T-helper 1 cell (primary cell): ENCODE measurements around the gene OR14A16.

Experiments used
- DNase-seq, 5 donors: peaks; one replicate each; pipeline ENCODE4 v3.0.0-alpha.2; 2012 to 2020
- total RNA-seq, 4 donors: gene quantifications; one replicate each; lab custom pipeline; 2026; lab: John Stamatoyannopoulos, UW

OR14A16 gene, protein sequence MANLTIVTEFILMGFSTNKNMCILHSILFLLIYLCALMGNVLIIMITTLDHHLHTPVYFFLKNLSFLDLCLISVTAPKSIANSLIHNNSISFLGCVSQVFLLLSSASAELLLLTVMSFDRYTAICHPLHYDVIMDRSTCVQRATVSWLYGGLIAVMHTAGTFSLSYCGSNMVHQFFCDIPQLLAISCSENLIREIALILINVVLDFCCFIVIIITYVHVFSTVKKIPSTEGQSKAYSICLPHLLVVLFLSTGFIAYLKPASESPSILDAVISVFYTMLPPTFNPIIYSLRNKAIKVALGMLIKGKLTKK
- 0 reads per million in 4 donors for total RNA-seq

DNA sequence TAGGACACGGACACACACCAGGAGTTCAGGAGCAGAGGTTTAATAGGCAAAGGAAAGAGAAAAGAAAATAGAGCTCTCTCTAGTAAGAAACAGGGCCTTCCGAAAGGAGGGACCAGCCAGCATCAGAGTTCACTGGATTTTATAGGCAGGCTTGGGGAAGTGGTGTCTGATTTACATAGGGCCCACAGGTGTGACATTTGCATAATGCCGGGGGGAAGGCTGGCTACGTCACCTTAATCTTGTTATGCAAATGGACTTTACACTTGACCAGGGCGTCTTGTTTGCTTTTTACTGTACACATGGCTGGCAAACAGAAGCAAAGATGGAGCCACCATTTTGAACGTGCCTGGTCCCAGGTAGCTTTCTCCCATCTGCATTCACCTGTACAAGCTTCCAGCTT, at the start of gene OR14A16:
TSS of gene OR14A16 (minus strand) at position 97 of the 400 bp plus-strand sequence. CDS start 8,390 bp downstream, outside the sequence.
- no peak for DNase-seq

GRCh38 chr1:247865416-247865815, 41.5 kb upstream of the OR14A16 start:
- no peak for DNase-seq

DNA sequence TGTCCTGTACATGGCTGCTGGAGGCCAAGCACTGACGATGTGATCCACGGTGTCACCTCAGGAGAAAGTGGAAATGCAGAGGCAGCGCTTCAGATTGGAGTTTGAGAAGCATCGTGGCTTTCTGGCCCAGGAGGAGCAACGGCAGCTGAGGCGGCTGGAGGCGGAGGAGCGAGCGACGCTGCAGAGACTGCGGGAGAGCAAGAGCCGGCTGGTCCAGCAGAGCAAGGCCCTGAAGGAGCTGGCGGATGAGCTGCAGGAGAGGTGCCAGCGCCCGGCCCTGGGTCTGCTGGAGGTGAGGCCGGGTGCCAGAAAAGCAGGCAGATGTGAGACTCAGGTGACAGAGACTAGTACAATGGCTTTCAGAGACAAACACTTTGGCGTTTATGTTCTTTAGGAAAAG, 40.7 kb upstream of the OR14A16 start:
- DNase-seq, result no peak

GRCh38 chr1:247862756-247863155, 38.8 kb upstream of the OR14A16 start:
- DNase-seq, result no peak

DNA sequence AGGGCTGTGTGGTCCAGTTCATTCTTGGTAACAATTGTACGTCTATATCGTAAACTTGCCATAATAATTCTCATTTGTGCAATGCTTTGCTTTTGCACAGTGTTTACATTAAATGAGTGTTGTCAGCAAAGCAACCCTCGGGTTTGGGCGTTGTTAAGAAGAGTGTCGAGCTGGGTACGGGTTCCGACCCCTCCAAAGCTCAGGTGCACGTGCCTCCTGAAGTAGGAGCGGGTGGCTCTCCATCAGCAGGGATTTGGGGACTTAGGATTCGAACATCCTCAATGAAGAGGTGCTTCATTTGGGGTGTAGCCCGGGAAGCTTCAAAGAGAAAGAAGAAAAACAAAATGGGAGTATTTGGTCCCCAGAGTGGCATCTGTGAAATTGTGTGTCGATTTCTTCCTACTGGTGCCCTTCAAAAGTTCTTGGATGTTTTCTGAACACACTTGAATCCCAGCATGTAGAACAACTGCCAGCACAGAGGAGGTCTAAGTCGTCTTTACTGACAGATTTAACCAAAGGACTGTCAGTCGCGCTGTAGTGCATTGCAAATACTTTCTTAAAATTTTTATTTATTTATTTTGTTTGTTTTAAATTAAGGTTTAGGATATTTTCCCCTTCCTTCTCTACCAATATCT, 34.2 kb upstream of the OR14A16 start:
- no peak for DNase-seq

- DNase-seq, result peak in 2 of 5 donors; percentile 1 to 8
Observed at GRCh38 chr1:247857069-247857984, 33.4 kb upstream of the OR14A16 start, which contains the start of gene TRIM58. Gene TRIM58 (plus strand): TSS chr1:247857187. CDS start chr1:247857247, 60 bp downstream.

GRCh38 chr1:247855911-247856310, 32.0 kb upstream of the OR14A16 start:
- DNase-seq, result no peak

GRCh38 chr1:247854899-247855545, 31.1 kb upstream of the OR14A16 start:
- no peak for DNase-seq

DNA sequence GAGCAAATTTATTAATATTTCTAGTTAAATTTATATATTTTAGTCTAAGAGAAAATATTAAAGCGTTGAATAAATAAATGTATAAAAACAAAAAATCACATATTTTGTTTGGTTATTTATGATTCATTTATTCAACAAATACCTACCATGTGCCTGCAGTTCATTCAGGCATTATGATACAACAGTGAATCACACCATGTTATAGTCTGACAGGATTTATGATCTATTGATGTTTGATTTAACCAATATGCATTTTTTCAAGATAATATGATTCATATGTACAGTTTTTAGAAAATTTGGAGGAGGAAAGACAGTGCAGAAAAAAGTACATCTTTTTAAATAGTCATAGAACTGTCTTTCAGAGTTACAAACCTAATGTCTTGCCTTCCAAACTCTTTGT, 25.7 kb upstream of the OR14A16 start:
- DNase-seq, result no peak

DNA sequence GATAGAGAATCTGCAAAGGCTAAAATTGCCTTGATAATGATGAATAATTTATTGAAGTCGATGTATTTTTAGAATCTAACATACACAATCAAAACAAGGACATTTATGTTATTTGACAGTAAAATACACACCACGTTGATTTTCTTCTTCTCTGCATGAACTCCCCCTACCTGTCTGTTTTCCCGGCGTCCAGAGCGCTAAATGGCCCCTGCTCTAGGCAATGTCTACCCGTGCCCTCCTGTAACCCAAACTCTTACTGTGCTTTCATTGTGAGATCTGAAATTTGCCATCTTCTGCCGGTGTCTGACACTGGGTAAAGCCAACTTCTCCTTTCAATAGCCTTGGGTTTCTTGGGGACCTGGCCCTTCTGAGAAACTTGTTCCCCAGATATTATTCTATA, 24.4 kb upstream of the OR14A16 start:
- no peak for DNase-seq

GRCh38 chr1:247845693-247846017, 21.7 kb upstream of the OR14A16 start:
- DNase-seq, result no peak

GRCh38 chr1:247845011-247845692, 21.2 kb upstream of the OR14A16 start:
- no peak for DNase-seq

GRCh38 chr1:247843411-247843810, 19.5 kb upstream of the OR14A16 start:
- DNase-seq, result no peak

DNA sequence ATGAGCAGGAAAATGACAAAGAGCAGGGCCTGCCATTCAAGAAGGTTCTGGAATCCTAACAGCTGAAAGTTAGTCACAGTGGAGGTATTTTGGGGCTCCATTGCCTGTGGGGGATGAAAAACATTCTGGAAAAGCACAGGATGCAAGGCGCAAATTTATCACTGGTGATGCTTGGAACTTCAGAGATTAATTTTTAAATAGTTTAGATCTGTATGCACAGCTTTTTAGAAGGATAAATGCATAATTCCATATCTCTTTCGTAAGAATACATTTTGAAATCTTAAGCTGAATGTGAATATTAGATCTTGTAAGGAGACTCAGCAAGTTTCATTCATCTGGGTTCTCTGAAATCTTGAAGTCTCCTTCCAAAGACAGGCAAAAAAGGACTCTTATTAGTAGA, 17.9 kb upstream of the OR14A16 start, which contains the start of gene OR11L1:
TSS of gene OR11L1 (minus strand) at position 101 of the 400 bp plus-strand sequence. CDS start at position 101, 0 bp downstream.
- DNase-seq, result no peak

DNA sequence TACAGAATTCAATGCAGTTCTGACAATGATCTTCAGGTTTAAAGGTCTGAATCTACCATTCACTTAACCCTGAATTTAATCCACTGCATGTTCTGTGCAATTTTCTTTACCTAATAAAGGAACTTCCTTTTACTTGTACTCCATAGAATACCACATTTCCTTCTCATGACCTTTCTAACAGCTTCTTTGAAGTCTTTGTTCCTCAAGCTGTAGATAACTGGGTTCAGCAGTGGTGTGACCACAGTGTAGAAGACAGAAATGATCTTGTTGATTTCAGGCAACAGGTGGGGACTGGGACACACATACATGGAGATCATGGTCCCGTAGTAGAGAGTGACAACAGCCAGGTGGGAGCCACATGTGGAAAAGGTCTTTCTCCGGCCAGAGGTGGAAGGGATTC, 16.9 kb upstream of the OR14A16 start:
- DNase-seq, result no peak

- DNase-seq, result no peak
Observed at GRCh38 chr1:247833601-247834000, 9.7 kb upstream of the OR14A16 start.

GRCh38 chr1:247829656-247830055, 5.7 kb upstream of the OR14A16 start:
- no peak for DNase-seq

- no peak for DNase-seq
Observed at GRCh38 chr1:247825362-247825761, 1.4 kb upstream of the OR14A16 start.

GRCh38 chr1:247822060-247822459, 1.9 kb downstream of the OR14A16 start:
- no peak for DNase-seq

DNA sequence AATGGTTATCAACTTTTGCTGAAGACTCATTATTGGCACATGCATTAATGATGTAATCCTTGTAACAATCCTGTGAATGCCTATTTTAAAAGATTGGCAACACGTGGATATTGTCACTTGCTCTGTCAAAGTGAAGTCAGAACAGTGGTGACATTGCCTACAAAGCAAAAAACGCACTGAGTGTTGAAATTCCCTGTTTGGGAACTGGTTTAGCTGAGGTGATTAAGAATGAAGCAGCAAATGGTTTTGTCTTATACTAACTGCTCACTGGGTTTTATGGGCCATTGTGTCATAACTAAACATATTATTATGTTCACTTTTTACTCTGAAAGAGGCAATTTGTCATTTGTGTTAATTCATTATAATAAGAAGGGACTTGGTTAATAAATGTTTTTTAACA, 11.3 kb downstream of the OR14A16 start:
- no peak for DNase-seq

- DNase-seq, result no peak
Observed at GRCh38 chr1:247797518-247797917, 26.4 kb downstream of the OR14A16 start.

DNA sequence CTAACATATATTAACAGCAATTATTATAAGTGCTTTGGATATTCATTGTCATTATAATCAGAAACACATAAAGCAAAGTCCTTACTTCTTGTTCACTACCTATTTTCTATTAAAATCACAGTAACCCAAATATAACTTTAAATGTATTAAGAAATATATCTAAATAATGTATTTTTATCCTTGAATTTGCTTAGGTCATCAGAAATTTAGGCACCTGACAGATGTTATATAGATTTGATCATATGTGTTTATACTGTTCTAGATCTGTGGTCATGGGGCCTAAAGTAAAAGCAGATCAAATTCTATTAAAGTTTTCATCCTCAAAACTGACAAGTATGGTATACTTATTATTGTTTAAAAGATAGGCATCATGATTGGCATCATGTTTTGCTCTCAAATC, 54.3 kb downstream of the OR14A16 start:
- DNase-seq, result no peak
